GM12891 (cell line): ENCODE data around the gene CFAP100.
A peak's percentile ranks its signal among the peaks of the same experiment; 100 is the strongest.

Source experiments
- DNase-seq: peaks from one replicate; pipeline ENCODE4 v3.0.0; 2011; ENCODE audit warnings: low spot score; ENCODE audit not compliant: insufficient read length
- FAIRE-seq: peaks from 2 replicates; lab custom pipeline; 2011; peaks lifted over from hg19 to GRCh38; lab: Jason Lieb, UNC
- PAX5 ChIP-seq: IDR thresholded peaks from 2 replicates; pipeline ENCODE4 v1.6.1; 2011; ENCODE audit warnings: low read length, moderate library complexity, mild to moderate bottlenecking; ENCODE audit not compliant: insufficient read depth, severe bottlenecking
- POLR2A ChIP-seq: IDR thresholded peaks from 2 replicates; pipeline ENCODE4 v1.6.1; 2011; ENCODE audit warnings: low read depth, low read length, control low read depth
- POLR2AphosphoS5 ChIP-seq: IDR thresholded peaks from 2 replicates; pipeline ENCODE4 v1.6.1; 2011; ENCODE audit warnings: low read depth, low read length, control low read depth
- POU2F2 ChIP-seq: IDR thresholded peaks from 2 replicates; pipeline ENCODE4 v1.6.1; 2011; ENCODE audit warnings: low read depth, mild to moderate bottlenecking, control low read depth, low read length, moderate library complexity
- SPI1 ChIP-seq: IDR thresholded peaks from 2 replicates; pipeline ENCODE4 v1.6.1; 2011; ENCODE audit warnings: low read depth, low read length, control low read depth
- TAF1 ChIP-seq: IDR thresholded peaks from 2 replicates; pipeline ENCODE4 v1.6.1; 2011; ENCODE audit warnings: low read depth, low read length, control low read depth

The CFAP100 gene

GRCh38 chr3:126431103-126431534 is 36.4 kb downstream of the CFAP100 start:
- TF ChIP-seq POLR2AphosphoS5 (0 out of 2 replicates have a peak, but pooled peaks have one; percentile 29), POU2F2 (no peak), PAX5 (peak; percentile 48), POLR2A (peak; percentile 37; the same call in 1 of the 2 replicates), SPI1 (no peak), TAF1 (no peak)
- DNase-seq (no peak), FAIRE-seq (peak; percentile 9)

GRCh38 chr3:126432361-126433104 is 37.8 kb downstream of the CFAP100 start:
- no peak for FAIRE-seq

GRCh38 chr3:126433105-126433430 is 38.4 kb downstream of the CFAP100 start:
- DNase-seq (no peak), FAIRE-seq (no peak)
- no peak for TF ChIP-seq TAF1

More at GRCh38 chr3:126432361-126433104, 37.8 kb downstream of the CFAP100 start:
- DNase-seq = no peak
- TF ChIP-seq SPI1 = no peak
- no peak for TF ChIP-seq POLR2A
- no peak for TF ChIP-seq POLR2AphosphoS5
- TF ChIP-seq POU2F2 = no peak
- no peak for TF ChIP-seq PAX5
- TF ChIP-seq TAF1 = no peak

GRCh38 chr3:126433496-126434263 is 39.0 kb downstream of the CFAP100 start:
- FAIRE-seq = no peak
- no peak for DNase-seq
- TF ChIP-seq SPI1 (no peak), PAX5 (no peak), POLR2AphosphoS5 (no peak), POU2F2 (no peak), POLR2A (no peak), TAF1 (no peak)

GRCh38 chr3:126434264-126434590 is 39.5 kb downstream of the CFAP100 start:
- FAIRE-seq (no peak), DNase-seq (no peak)
- TF ChIP-seq SPI1 (no peak), POLR2A (no peak), PAX5 (no peak), TAF1 (no peak), POU2F2 (no peak), POLR2AphosphoS5 (no peak)

- FAIRE-seq = no peak
- DNase-seq = no peak
- TF ChIP-seq POLR2AphosphoS5 (no peak), SPI1 (no peak), PAX5 (no peak), TAF1 (no peak), POU2F2 (no peak), POLR2A (no peak)
Observed at GRCh38 chr3:126434931-126435411, 40.3 kb downstream of the CFAP100 start.

- no peak for FAIRE-seq
- TF ChIP-seq TAF1 (no peak), POU2F2 (no peak), POLR2AphosphoS5 (no peak), SPI1 (no peak), POLR2A (no peak), PAX5 (no peak)
- DNase-seq = no peak
Observed at GRCh38 chr3:126435456-126436315, 41.0 kb downstream of the CFAP100 start.

GRCh38 chr3:126436826-126437717 is 42.4 kb downstream of the CFAP100 start:
- TF ChIP-seq POU2F2 = no peak
- no peak for TF ChIP-seq PAX5
- TF ChIP-seq POLR2A = no peak
- TF ChIP-seq TAF1 = no peak
- TF ChIP-seq POLR2AphosphoS5 = no peak
- no peak for TF ChIP-seq SPI1
- no peak for DNase-seq
- no peak for FAIRE-seq

- TF ChIP-seq PAX5 (no peak), POLR2AphosphoS5 (no peak), POU2F2 (no peak), POLR2A (no peak), SPI1 (no peak)
- DNase-seq (no peak), FAIRE-seq (no peak)
Observed at GRCh38 chr3:126438186-126438585, 43.5 kb downstream of the CFAP100 start.
